Erythroblast (primary cell): Measurements from ENCODE around the gene PTPN1.

Experiments used
- DNase-seq, 2 experiments: peaks; one replicate each; lab custom pipeline; 2025; lab: John Stamatoyannopoulos, UW
- GATA1 ChIP-seq: IDR thresholded peaks from 2 replicates; pipeline ENCODE4 v1.6.1; 2011; ENCODE audit warnings: low read depth, mild to moderate bottlenecking, control low read depth, low read length, moderate library complexity
- POLR2A ChIP-seq: IDR thresholded peaks from 2 replicates; pipeline ENCODE4 v1.6.1; 2011; ENCODE audit warnings: mild to moderate bottlenecking, low read length

Gene PTPN1

GRCh38 chr20:50509923-50510705, at the start of gene PTPN1:
Gene PTPN1, plus strand, starts transcription at chr20:50510383. Its CDS starts 145 bp downstream, at chr20:50510528.
- peak; percentile 99 for DNase-seq
- no peak for TF ChIP-seq GATA1
- peak; percentile 98 for TF ChIP-seq POLR2A

- DNase-seq: peak; percentile 66 to 86
- TF ChIP-seq POLR2A (no peak), GATA1 (no peak)
These were observed 49.4 kb upstream of the PTPN1 start for GRCh38 chr20:50460608-50461267.

- no peak for DNase-seq
- TF ChIP-seq GATA1 (no peak), POLR2A (no peak)
These were observed 48.0 kb upstream of the PTPN1 start for GRCh38 chr20:50462093-50462690.

- no peak for TF ChIP-seq GATA1
- no peak for TF ChIP-seq POLR2A
- peak; percentile 73 to 80 for DNase-seq
These were observed 46.0 kb upstream of the PTPN1 start for GRCh38 chr20:50464026-50464724.

- DNase-seq: no peak
- TF ChIP-seq POLR2A (no peak), GATA1 (no peak)
These were observed 45.2 kb upstream of the PTPN1 start for GRCh38 chr20:50464725-50465650.

- no peak for DNase-seq
- TF ChIP-seq POLR2A: no peak
- no peak for TF ChIP-seq GATA1
These were observed 43.0 kb upstream of the PTPN1 start for GRCh38 chr20:50467174-50467573.

GRCh38 chr20:50467718-50468356, 42.3 kb upstream of the PTPN1 start:
- TF ChIP-seq POLR2A (no peak), GATA1 (no peak)
- peak; percentile 55 to 62 for DNase-seq

- no peak for TF ChIP-seq POLR2A
- TF ChIP-seq GATA1: no peak
- no peak for DNase-seq
These were observed 41.8 kb upstream of the PTPN1 start for GRCh38 chr20:50468378-50468798.

GRCh38 chr20:50469176-50469723, 40.9 kb upstream of the PTPN1 start:
- TF ChIP-seq POLR2A (no peak), GATA1 (no peak)
- no peak for DNase-seq

- TF ChIP-seq GATA1 (no peak), POLR2A (no peak)
- no peak for DNase-seq
These were observed 40.4 kb upstream of the PTPN1 start for GRCh38 chr20:50469796-50470195.

- no peak for DNase-seq
- TF ChIP-seq GATA1 (no peak), POLR2A (no peak)
These were observed 39.8 kb upstream of the PTPN1 start for GRCh38 chr20:50470264-50470858.

GRCh38 chr20:50471231-50471630, 39.0 kb upstream of the PTPN1 start:
- DNase-seq: peak in 1 of 2 experiments; percentile 35
- TF ChIP-seq GATA1: no peak
- TF ChIP-seq POLR2A: no peak
